Jurkat, Clone E6-1 (cell line): ENCODE results near the gene CXCR6.
"Not testable (repeated sequence)": the region's sequence is repeated elsewhere in the genome, so short reads cannot be mapped to it uniquely, and the experiment has no call there.

Experiments
- DNase-seq: peaks from one replicate; pipeline ENCODE4 v3.0.0-alpha.2; 2011; ENCODE audit warnings: low read depth, low spot score
- H3K4me3 ChIP-seq: 2 replicates; pipeline ENCODE4 v1.5.1; 2011; ENCODE audit warnings: mild to moderate bottlenecking, low read length, control low read depth, moderate library complexity

The CXCR6 gene

GRCh38 chr3:45995236-45996192 lies 52.2 kb downstream of the CXCR6 start, which contains the start of gene FYCO1:
FYCO1 (minus strand) TSS chr3:45995824; CDS start chr3:45984910, 10,914 bp downstream.
- DNase-seq, result peak; percentile 82

GRCh38 chr3:45997499-45997898 lies 54.2 kb downstream of the CXCR6 start:
- DNase-seq, H3K4me3 ChIP-seq: not testable (repeated sequence)

More at GRCh38 chr3:45995236-45996192, 52.2 kb downstream of the CXCR6 start, which contains the start of gene FYCO1:
- H3K4me3 ChIP-seq, result peak within 1 kb of the TSS; percentile 86

- DNase-seq, result no peak
- no peak overlapping the region for H3K4me3 ChIP-seq
These were observed 54.7 kb downstream of the CXCR6 start for GRCh38 chr3:45997942-45998341.
